G401 (cell line): Measurements from ENCODE around the gene RMRP. TPM values are rescaled to one million over a fixed set of nuclear protein-coding genes. Genes with fewer than 3 reads are reported as not detected.
"Not testable (repeated sequence)": the region's sequence is repeated elsewhere in the genome, so short reads cannot be mapped to it uniquely, and the experiment has no call there.

Source experiments
- DNase-seq: peaks from one replicate; pipeline ENCODE4 v3.0.0-alpha.2; 2015; ENCODE audit warnings: low spot score
- in situ Hi-C: cut with HindIII; loops from 2 replicates; pipeline ENCODE4 v1.10.0; 2016; ENCODE audit warnings: low sequenced_read_pairs, mixed read lengths
- total RNA-seq: library from RNA; depleted of rRNA; stranded (reverse); fragments of >200 nt; shearing (Covaris generic); gene quantifications from 2 replicates; pipeline ENCODE4 v1.2.3, GENCODE V29; 2014

Gene RMRP
- total RNA-seq, 1 experiment from 2014 or later = 4,372 TPM

- DNase-seq = no peak
- in situ Hi-C loops = no loop called here
Measured at GRCh38 chr9:35628389-35628991, 29.3 kb downstream of the RMRP start.

DNA sequence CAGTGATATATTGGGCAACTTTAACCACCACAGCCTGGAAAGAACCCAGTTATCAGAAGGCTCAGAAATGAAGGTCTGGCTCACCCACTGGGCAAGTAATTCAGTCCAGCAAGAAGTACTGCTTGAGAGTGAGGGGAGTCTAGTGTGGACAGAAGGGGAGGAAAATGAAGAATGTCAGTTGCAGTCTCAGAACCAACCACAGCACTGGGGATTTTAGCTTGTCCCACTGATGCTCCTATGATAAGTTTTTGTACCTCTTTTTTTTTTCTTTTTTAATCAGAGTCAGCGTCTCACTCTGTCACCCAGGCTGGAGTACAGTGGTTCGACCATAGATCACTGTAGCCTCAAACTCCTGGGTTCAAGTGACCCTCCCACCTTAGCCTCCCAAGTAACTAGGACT, 30.2 kb downstream of the RMRP start:
- DNase-seq = no peak
- in situ Hi-C loops = no loop called here

DNA sequence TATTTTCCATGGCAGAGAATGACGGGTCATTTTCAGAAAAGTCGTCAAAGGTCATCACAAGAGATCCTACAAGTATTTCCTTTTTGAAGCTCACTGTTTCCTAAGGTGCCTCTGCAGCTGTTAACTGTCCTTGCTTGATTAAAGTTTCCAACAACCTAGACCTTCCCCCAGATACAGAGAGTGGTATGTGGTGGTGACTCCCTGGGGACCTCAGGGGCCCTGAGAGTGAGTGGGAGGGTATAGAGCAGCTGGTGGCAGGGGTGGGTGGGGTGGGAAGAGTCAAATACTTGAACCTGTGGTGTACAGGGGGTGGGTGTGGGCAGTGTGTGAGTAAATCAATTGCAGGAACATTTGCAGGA, 38.0 kb downstream of the RMRP start:
- in situ Hi-C loops = no loop called here
- DNase-seq = no peak

DNA sequence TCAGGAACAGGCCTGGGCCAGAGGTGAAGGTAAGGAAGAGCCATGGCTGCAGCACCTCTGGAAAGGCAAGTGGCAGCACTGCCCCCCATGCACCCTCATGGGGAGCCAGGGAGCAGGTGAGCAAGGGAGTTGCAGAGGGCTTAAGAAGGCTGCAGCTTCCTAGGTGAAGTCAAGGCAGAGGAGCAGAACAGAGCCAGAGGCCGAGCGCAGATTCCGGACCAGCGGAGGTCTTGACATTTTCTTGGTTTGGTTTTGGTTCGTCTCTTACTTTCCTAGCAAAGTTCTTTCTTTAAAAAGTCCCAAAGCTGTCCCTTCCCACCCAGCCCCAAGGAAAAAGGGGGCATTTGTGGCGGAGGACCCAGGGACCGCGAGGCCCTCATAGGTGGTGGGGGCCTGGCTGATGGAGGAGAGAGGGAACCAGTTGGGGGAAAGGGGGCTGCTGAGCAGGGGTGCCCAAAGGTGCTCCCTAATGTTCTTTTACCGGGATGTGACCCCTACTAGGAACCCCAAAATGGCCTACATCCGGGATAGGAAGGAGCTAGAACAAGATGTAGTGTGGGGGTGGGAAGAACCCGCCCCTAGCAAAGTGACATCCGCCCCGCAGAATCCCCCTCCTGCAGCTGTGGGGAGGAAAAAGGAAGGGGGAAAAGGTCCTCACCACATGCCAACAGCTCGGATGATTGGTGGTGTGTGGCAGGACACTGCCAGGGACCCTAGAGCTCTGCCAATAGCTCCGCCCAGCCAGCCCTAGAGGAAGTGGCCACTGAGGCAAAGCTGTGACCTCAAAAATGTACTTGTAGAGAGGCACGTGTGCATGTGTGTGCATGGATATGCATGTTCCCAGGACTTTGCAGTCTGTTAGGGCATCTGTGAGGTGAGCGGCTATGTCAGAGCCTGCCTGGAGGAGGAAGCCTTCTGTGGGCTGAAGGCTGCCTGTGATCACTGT, 38.7 kb downstream of the RMRP start:
- no peak for DNase-seq

DNA sequence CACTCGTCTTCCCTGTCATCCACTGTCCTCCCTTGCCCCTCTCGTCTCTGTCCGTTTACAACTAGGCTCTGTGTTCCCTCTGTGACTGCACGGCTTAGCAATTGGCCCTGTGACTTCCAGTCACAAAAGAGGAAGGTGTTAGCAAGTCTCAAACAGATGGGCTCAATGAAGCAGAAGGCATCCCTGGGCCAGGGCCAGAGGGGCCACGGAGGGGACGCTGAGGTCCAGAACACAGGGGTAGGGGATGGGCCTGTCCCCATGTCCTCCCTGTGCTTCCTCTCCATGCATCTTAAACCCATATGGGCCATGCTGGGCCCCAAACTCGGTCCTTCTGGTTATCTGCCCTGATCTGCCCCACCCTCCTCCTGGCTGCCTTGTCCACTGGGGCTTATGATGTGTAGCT, 39.5 kb downstream of the RMRP start, which contains the start of gene CD72:
CD72 (minus strand) TSS at position 89 of the 403 bp plus-strand sequence. CDS start 110 bp downstream, outside the sequence.
- in situ Hi-C loops = no loop called here
- DNase-seq = peak; percentile 22

More for the DNA sequence above, 38.7 kb downstream of the RMRP start:
- in situ Hi-C loops = no loop called here

- DNase-seq = no peak
- in situ Hi-C loops = no loop called here
Measured at GRCh38 chr9:35617548-35617947, 40.3 kb downstream of the RMRP start.

GRCh38 chr9:35616681-35617459, 40.9 kb downstream of the RMRP start:
- in situ Hi-C loops = no loop called here
- DNase-seq = no peak

GRCh38 chr9:35615981-35616680, 41.7 kb downstream of the RMRP start:
- no peak for DNase-seq
- in situ Hi-C loops = no loop called here

DNA sequence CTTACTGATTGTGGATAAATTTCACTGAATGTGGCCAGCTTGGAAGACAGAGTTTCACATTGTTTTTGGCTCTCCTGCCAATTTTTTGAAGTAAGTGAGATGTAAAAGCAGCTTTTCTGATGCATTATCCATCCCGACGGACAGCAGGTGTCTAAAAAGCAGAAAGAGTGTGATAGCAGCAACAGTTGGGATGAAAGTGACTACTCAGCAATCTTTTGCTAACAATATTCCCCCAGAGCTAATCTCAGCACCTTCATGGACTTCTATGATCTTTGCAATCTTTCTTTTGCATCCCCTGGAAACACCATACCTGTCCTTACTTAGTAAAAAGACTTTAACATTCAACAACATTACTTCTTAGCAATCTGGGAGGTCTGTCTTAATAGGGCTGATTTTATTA, 45.0 kb downstream of the RMRP start:
- in situ Hi-C loops = no loop called here

DNA sequence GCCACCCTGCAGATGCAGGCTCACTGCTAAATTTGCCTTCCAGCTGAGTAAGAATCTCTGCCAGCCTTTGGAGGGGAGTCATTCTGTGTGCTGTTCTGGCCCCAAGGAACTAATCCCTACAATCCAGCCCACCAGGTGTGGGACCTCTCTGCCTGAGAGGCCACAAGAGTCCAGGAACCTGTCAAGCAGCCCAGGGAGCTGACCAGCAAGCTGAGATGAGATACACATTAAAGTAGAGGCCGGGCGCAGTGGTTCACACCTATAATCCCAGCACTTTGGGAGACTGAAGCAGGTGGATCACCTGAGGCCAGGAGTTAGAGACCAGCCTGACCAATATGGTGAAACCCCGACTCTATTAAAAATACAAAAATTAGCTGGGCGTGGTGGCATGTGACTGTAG, 45.8 kb downstream of the RMRP start:
- in situ Hi-C loops = not testable (repeated sequence)

More for the DNA sequence above, 45.0 kb downstream of the RMRP start:
- DNase-seq = no peak

DNA sequence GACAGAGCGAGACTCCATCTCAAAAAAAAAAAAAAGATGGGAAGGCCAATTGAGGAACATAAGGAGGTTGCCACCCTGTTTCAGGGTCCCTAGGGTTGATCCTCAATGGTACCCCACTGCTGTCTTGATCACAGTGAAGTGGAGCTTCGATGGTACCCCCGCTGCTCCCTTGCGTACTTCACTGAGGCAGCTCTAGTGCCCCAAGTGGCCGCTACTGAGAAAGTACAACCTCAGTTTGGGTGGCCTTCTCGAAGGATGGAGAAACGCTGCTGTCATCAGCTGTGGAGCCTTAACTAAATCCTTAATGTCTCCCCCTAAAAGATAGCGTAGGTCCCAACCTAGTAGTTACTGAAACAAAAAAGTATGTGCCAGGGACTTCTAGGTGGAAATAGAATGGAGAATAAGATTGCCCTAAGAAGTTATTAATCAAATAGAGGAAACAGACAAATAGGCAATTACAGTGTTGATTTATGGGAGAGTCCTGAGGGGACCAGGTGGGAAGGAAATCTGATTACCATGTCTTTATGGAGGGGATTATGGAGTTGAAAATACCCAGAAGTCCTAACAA, 46.5 kb downstream of the RMRP start:
- in situ Hi-C loops = no loop called here
- DNase-seq = peak; percentile 74

More for the DNA sequence above, 45.8 kb downstream of the RMRP start:
- DNase-seq = not testable (repeated sequence)

DNA sequence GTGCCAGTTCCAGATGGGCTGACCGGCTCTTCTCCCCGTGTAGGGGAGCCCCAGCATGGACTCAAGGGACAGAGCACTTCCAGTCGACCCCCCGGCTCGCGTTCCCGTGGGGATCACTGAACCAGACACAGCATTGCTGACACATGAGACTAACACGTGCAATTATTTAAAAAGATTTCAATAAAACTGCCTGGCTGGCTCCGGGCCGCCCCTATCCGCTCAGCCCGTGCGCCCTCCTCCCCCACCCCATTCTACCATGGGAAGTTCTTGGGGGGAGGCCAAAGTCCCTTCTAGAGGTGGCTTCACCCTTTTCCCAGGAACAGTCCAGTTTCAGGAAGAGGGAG, 48.0 kb downstream of the RMRP start:
- no peak for DNase-seq
- in situ Hi-C loops = no loop called here

DNA sequence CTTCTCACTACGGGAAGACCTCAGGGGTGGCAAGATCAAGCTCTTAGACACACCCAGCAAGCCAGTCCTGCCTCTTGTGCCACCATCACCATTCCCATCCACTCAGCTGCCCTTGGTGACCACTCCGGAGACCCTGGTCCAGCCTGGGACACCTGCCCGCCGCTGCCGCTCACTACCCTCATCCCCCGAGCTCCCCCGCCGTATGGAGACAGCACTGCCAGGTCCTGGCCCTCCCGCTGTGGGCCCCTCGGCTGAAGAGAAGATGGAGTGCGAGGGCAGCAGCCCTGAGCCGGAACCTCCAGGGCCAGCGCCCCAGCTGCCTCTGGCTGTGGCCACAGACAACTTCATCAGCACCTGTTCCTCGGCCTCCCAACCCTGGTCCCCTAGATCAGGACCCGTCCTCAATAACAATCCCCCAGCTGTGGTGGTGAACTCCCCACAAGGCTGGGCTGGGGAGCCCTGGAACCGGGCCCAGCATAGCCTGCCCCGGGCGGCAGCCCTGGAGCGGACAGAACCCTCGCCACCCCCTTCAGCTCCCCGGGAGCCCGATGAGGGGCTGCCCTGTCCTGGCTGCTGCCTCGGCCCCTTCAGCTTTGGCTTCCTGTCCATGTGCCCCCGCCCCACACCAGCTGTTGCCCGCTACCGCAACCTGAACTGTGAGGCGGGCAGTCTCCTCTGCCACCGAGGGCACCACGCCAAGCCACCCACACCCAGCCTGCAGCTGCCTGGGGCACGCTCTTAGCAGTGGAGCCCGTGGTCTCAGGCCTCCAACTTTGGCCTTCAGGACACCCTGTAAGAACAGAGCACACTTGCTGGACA, 48.6 kb downstream of the RMRP start:
- in situ Hi-C loops = no loop called here

GRCh38 chr9:35608221-35608620, 49.6 kb downstream of the RMRP start:
- DNase-seq = no peak
- in situ Hi-C loops = no loop called here

More for the DNA sequence above, 48.6 kb downstream of the RMRP start:
- DNase-seq = no peak
